Lung (tissue), 12 donors: Measurements from ENCODE around the gene AMBRA1. TPM values are rescaled to one million over a fixed set of nuclear protein-coding genes. Genes with fewer than 3 reads are reported as not detected.

Source experiments
- ATAC-seq: fragments of 200-7000 bp; cut with Tn5 transposase; one replicate; pipeline ENCODE4 v1.9.1; 2020; ENCODE audit warnings: moderate number of reproducible peaks; ENCODE audit not compliant: insufficient read depth, low FRiP score
- DNase-seq, 3 donors: peaks; one replicate each; pipeline ENCODE4 v3.0.0-alpha.2; 2013 to 2017
- H3K27ac ChIP-seq, 2 donors: one replicate each; pipeline ENCODE4 v1.5.1; 2013; ENCODE audit warnings: mild to moderate bottlenecking in 2 of 2, moderate library complexity in 2 of 2, control low read depth in 1 of 2, inconsistent platforms in 1 of 2, low read depth in 1 of 2, low read length in 1 of 2
- H3K27me3 ChIP-seq, 3 donors: one replicate each; pipeline ENCODE4 v1.5.1; 2013; ENCODE audit warnings: low read length in 2 of 3; ENCODE audit not compliant: control insufficient read depth in 3 of 3, insufficient read depth in 3 of 3
- H3K36me3 ChIP-seq, 4 donors: one replicate each; pipeline ENCODE4 v1.5.1; 2013; ENCODE audit warnings: low read length in 4 of 4, mild to moderate bottlenecking in 1 of 4, moderate library complexity in 1 of 4; ENCODE audit not compliant: control insufficient read depth in 4 of 4, insufficient read depth in 4 of 4
- H3K4me1 ChIP-seq, 5 donors: one replicate each; pipeline ENCODE4 v1.5.1; 2013; ENCODE audit warnings: low read length in 5 of 5, mild to moderate bottlenecking in 2 of 5, moderate library complexity in 1 of 5; ENCODE audit not compliant: control insufficient read depth in 5 of 5, insufficient read depth in 5 of 5
- H3K4me3 ChIP-seq: one replicate; pipeline ENCODE4 v1.5.1; 2013; ENCODE audit warnings: mild to moderate bottlenecking, control low read depth, moderate library complexity
- H3K9ac ChIP-seq, 2 donors: one replicate each; pipeline ENCODE4 v1.5.1; 2013; ENCODE audit warnings: low read length in 2 of 2, control low read depth in 1 of 2; ENCODE audit not compliant: insufficient read depth in 1 of 2
- H3K9me3 ChIP-seq, 4 donors: one replicate each; pipeline ENCODE4 v1.5.1; 2013; ENCODE audit warnings: low read length in 3 of 4, mild to moderate bottlenecking in 1 of 4, moderate library complexity in 1 of 4; ENCODE audit not compliant: control insufficient read depth in 4 of 4, insufficient read depth in 3 of 4
- CTCF ChIP-seq: IDR thresholded peaks from 2 replicates; pipeline ENCODE4 v1.5.1; 2012; ENCODE audit warnings: mild to moderate bottlenecking; ENCODE audit errors: control extremely low read depth, extremely low read depth
- WGBS, 2 donors: extraction: QIAGEN DNeasy Blood & Tissue Kit; methylation state at CpG; one replicate each; pipeline ENCODE4 v1.1.7; 2013; 5-methylcytosine and 5-hydroxymethylcytosine counted together
- polyA plus RNA-seq, 2 donors: library from polyadenylated mRNA; stranded (reverse); fragments of 200-250 nt; gene quantifications; one replicate each; pipeline ENCODE4 v1.2.1, GENCODE V29; 2013
- total RNA-seq, 2 donors: library from RNA; depleted of rRNA in 1 of 2; stranded (reverse); fragments of >200 nt in 1 of 2; gene quantifications; one replicate each; pipeline ENCODE4 v1.2.1, GENCODE V29; 2014 to 2021
- donor health status: control.
- donor health status: control.
- donor health status: Bipolar disorder and iron deficiency.
- donor health status: healthy.
- donor health status: DM: yes; HTN: yes; CAD: no.

AMBRA1 gene
- total and polyA plus RNA-seq, 4 donors: 7.4 to 41.2 (median 23.7) TPM

GRCh38 chr11:46639197-46639839, 45.5 kb upstream of the AMBRA1 start:
- 74 to 92% methylated on average over 7 of the region's 7 CpGs for WGBS, 2 donors
- no peak overlapping the region for H3K9ac ChIP-seq
- ATAC-seq: no peak
- no peak for TF ChIP-seq CTCF
- H3K27ac ChIP-seq: no peak overlapping the region
- DNase-seq: no peak
- no peaks in the 10 kb centered on the region for H3K9me3 ChIP-seq
- no peak overlapping the region for H3K4me3 ChIP-seq
- H3K27me3 ChIP-seq: no peaks in the 10 kb centered on the region
- peaks cover 2 to 15% (median 6%) of the 10 kb centered on the region in 4 donors for H3K36me3 ChIP-seq
- peaks cover 0 to 1% (median 0%) of the 10 kb centered on the region in 5 donors for H3K4me1 ChIP-seq

- DNase-seq: no peak
- peaks cover 0 to 1% (median 0%) of the 10 kb centered on the region in 5 donors for H3K4me1 ChIP-seq
- H3K36me3 ChIP-seq: peaks cover 1 to 13% (median 5%) of the 10 kb centered on the region in 4 donors
- TF ChIP-seq CTCF: no peak
- no peak overlapping the region for H3K4me3 ChIP-seq
- 97% methylated on average over 5 of the region's 5 CpGs for WGBS, 2 donors
- no peak overlapping the region for H3K9ac ChIP-seq
- H3K27me3 ChIP-seq: no peaks in the 10 kb centered on the region
- no peaks in the 10 kb centered on the region for H3K9me3 ChIP-seq
- H3K27ac ChIP-seq: no peak overlapping the region
- no peak for ATAC-seq
Measured at GRCh38 chr11:46637546-46637945, 43.7 kb upstream of the AMBRA1 start.

- WGBS, 2 donors: 85 to 90% methylated on average over 5 of the region's 5 CpGs
- DNase-seq (no peak), ATAC-seq (no peak)
- no peaks in the 10 kb centered on the region for H3K9me3 ChIP-seq
- H3K4me3 ChIP-seq: no peak overlapping the region
- no peak overlapping the region for H3K27ac ChIP-seq
- no peak overlapping the region for H3K9ac ChIP-seq
- peaks cover 6 to 18% (median 8%) of the 10 kb centered on the region in 4 donors for H3K36me3 ChIP-seq
- no peak for TF ChIP-seq CTCF
- no peaks in the 10 kb centered on the region for H3K27me3 ChIP-seq
- H3K4me1 ChIP-seq: peaks cover 0 to 1% (median 0%) of the 10 kb centered on the region in 5 donors
Measured at GRCh38 chr11:46635557-46636139, 41.8 kb upstream of the AMBRA1 start.
